ENCODE measurements around the gene SH3TC1. TPM values are rescaled to one million over a fixed set of nuclear protein-coding genes. Genes with fewer than 3 reads are reported as not detected.

SH3TC1 gene
- polyA plus RNA-seq, 1 donor (not counting 4 experiments of a cell fraction or from before 2014, with no cell fraction given) = 12.3 TPM

DNA sequence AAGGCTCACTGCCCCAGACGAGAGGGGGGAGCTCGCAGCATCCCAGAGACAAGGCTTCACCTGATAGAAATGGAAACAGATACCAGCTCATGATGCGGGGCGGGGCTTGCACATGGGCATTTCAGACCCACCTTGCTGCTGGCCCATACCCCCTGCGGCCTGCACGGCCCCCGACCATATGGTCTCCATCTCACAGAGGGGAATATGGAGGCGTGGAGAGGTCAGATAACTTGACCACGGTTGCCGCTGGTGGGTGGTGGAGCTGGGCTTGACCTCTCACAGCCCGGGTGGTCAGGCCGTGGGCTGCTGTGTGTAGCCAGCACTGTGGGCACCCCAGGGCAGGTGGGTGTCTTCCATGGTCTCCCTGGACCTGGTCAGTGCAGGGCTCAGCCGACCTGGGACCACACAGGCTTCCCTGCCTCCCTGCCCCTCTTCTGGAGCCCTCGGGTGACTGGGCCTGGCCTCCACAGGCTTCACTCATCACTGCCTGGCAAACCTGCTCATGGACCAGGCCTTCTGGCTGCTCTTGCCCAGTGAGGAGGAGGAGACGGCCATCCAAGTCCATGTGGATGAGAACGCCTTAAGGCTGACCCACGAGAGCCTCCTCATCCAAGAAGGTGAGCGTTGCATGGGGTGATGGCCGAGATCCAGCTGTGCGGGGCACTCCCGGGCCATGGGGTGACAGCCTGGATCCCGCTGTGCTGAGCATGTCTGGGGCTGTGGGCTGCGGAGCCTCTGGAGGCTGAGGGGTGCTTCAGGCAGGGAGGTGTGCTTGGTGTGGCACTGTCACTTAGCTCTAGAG, 16.8 kb downstream of the SH3TC1 start:
- Histone ChIP-seq H3K79me2 (ENCODE audit: control insufficient read depth, insufficient read depth, low read length) (no peaks in the 10 kb centered on the region), H3K9me3 (ENCODE audit: control insufficient read depth, low read depth, low read length) (no peaks in the 10 kb centered on the region), H3K9me1 (ENCODE audit: control insufficient read depth, extremely low read depth, insufficient read depth, low read length) (no peaks in the 10 kb centered on the region), H2AFZ (ENCODE audit: control insufficient read depth, low read length) (no peak overlapping the region), H4K20me1 (ENCODE audit: control insufficient read depth, extremely low read depth, insufficient read depth, low read length) (peaks cover 3% of the 10 kb centered on the region), H3K4me3 (ENCODE audit: control insufficient read depth in 2 of 3, extremely low read depth in 1 of 3, insufficient read depth in 2 of 3, low read depth in 1 of 3, low read length in 3 of 3) (no peak overlapping the region), H3K9ac (ENCODE audit: control insufficient read depth, extremely low read depth, insufficient read depth, low read length) (no peak overlapping the region), H3K27ac (ENCODE audit: control insufficient read depth, insufficient read depth, low read length) (no peak overlapping the region), H3K4me1 (ENCODE audit: control insufficient read depth, extremely low read depth, insufficient read depth, low read length) (no peaks in the 10 kb centered on the region), H3K36me3 (ENCODE audit: control insufficient read depth in 2 of 2, extremely low read depth in 1 of 2, insufficient read depth in 2 of 2, low read length in 2 of 2) (peaks cover 37 to 57% of the 10 kb centered on the region in 2 experiments), H3K27me3 (ENCODE audit: control insufficient read depth, extremely low read depth, insufficient read depth, low read length) (no peaks in the 10 kb centered on the region), H3K4me2 (ENCODE audit: control insufficient read depth, extremely low read depth, insufficient read depth, low read depth, low read length) (no peak overlapping the region)
- dilution Hi-C loops (cut with MboI; ENCODE audit: extremely low pct_ligation_motif_present, low sequenced_read_pairs) = no loop called here
- TF ChIP-seq EZH2 (IDR thresholded peaks at IDR 0.05; ENCODE audit: low read length) (no peak), CTCF (optimal IDR thresholded peaks at IDR 0.05 in 1 of 3, IDR thresholded peaks at IDR 0.05 in 1 of 3, conservative IDR thresholded peaks at IDR 0.05 in 1 of 3; ENCODE audit: extremely low read depth in 1 of 3, insufficient read depth in 2 of 3, low read length in 3 of 3) (no peak)
- FAIRE-seq = no peak
- DNase-seq (ENCODE audit: low read depth, low spot score) = no peak

- Histone ChIP-seq H2AFZ (ENCODE audit: control insufficient read depth, low read length) (no peak overlapping the region), H3K9me3 (ENCODE audit: control insufficient read depth, low read depth, low read length) (no peaks in the 10 kb centered on the region), H3K4me1 (ENCODE audit: control insufficient read depth, extremely low read depth, insufficient read depth, low read length) (no peaks in the 10 kb centered on the region), H3K27me3 (ENCODE audit: control insufficient read depth, extremely low read depth, insufficient read depth, low read length) (no peaks in the 10 kb centered on the region), H3K79me2 (ENCODE audit: control insufficient read depth, insufficient read depth, low read length) (no peaks in the 10 kb centered on the region), H3K4me3 (ENCODE audit: control insufficient read depth in 2 of 3, extremely low read depth in 1 of 3, insufficient read depth in 2 of 3, low read depth in 1 of 3, low read length in 3 of 3) (no peak overlapping the region), H4K20me1 (ENCODE audit: control insufficient read depth, extremely low read depth, insufficient read depth, low read length) (peaks cover 3% of the 10 kb centered on the region), H3K9ac (ENCODE audit: control insufficient read depth, extremely low read depth, insufficient read depth, low read length) (no peak overlapping the region), H3K4me2 (ENCODE audit: control insufficient read depth, extremely low read depth, insufficient read depth, low read depth, low read length) (no peak overlapping the region), H3K36me3 (ENCODE audit: control insufficient read depth in 2 of 2, extremely low read depth in 1 of 2, insufficient read depth in 2 of 2, low read length in 2 of 2) (peaks cover 45 to 57% of the 10 kb centered on the region in 2 experiments), H3K9me1 (ENCODE audit: control insufficient read depth, extremely low read depth, insufficient read depth, low read length) (no peaks in the 10 kb centered on the region), H3K27ac (ENCODE audit: control insufficient read depth, insufficient read depth, low read length) (no peak overlapping the region)
- dilution Hi-C loops (cut with MboI; ENCODE audit: extremely low pct_ligation_motif_present, low sequenced_read_pairs) = no loop called here
- no peak for FAIRE-seq
- DNase-seq (ENCODE audit: low read depth, low spot score) = no peak
- TF ChIP-seq CTCF (optimal IDR thresholded peaks at IDR 0.05 in 1 of 3, IDR thresholded peaks at IDR 0.05 in 1 of 3, conservative IDR thresholded peaks at IDR 0.05 in 1 of 3; ENCODE audit: extremely low read depth in 1 of 3, insufficient read depth in 2 of 3, low read length in 3 of 3) = no peak
- no peak for TF ChIP-seq EZH2 (IDR thresholded peaks at IDR 0.05; ENCODE audit: low read length)
Observed at GRCh38 chr4:8216443-8217245, 17.6 kb downstream of the SH3TC1 start.

Data from keratinocyte (primary cell).